Activated naive CD8-positive, alpha-beta T cell treated with anti-CD3 and anti-CD28 coated beads, Interleukin-2, amount 50 U/mL, for 24 hours (primary cell): ENCODE measurements around the gene KDM4B.
A peak's percentile ranks its signal among the peaks of the same experiment; 100 is the strongest.

ENCODE experiments used
- ATAC-seq: fragments of 150-1000 bp; cut with Tn5 transposase; one replicate; pipeline ENCODE4 v1.10.0; 2021
- DNase-seq: peaks from one replicate; pipeline ENCODE4 v3.0.0; 2021
- H3K27ac Mint-ChIP-seq: one replicate; pipeline ENCODE4 v1.8.0; 2021; ENCODE audit warnings: mild to moderate bottlenecking, mixed read lengths
- H3K27me3 Mint-ChIP-seq: one replicate; pipeline ENCODE4 v1.8.0; 2021; ENCODE audit warnings: mixed read lengths
- H3K36me3 Mint-ChIP-seq: one replicate; pipeline ENCODE4 v1.8.0; 2021; ENCODE audit warnings: low read depth, mixed read lengths
- H3K4me1 Mint-ChIP-seq: one replicate; pipeline ENCODE4 v1.8.0; 2021; ENCODE audit warnings: mixed read lengths
- H3K4me3 Mint-ChIP-seq: one replicate; pipeline ENCODE4 v1.8.0; 2021; ENCODE audit warnings: mild to moderate bottlenecking, moderate library complexity, mixed read lengths
- H3K9me3 Mint-ChIP-seq: one replicate; pipeline ENCODE4 v1.8.0; 2021; ENCODE audit warnings: mixed read lengths

The KDM4B gene

GRCh38 chr19:5171711-5172110 lies 202.8 kb downstream of the KDM4B start:
- Mint-ChIP-seq H3K4me3 (no peak overlapping the region), H3K27me3 (peaks cover 2% of the 10 kb centered on the region), H3K36me3 (no peaks in the 10 kb centered on the region), H3K9me3 (no peaks in the 10 kb centered on the region), H3K27ac (no peak overlapping the region), H3K4me1 (peaks cover 8% of the 10 kb centered on the region)
- DNase-seq = no peak
- no peak for ATAC-seq

GRCh38 chr19:5172859-5173630 lies 204.1 kb downstream of the KDM4B start:
- Mint-ChIP-seq H3K4me1 (peaks cover 13% of the 10 kb centered on the region), H3K36me3 (no peaks in the 10 kb centered on the region), H3K9me3 (no peaks in the 10 kb centered on the region), H3K27ac (no peak overlapping the region), H3K4me3 (no peak overlapping the region), H3K27me3 (peaks cover 2% of the 10 kb centered on the region)
- ATAC-seq (peak; percentile 77), DNase-seq (peak; percentile 8)

- Mint-ChIP-seq H3K4me1 (peaks cover 13% of the 10 kb centered on the region), H3K27me3 (peaks cover 2% of the 10 kb centered on the region), H3K4me3 (no peak overlapping the region), H3K36me3 (no peaks in the 10 kb centered on the region), H3K9me3 (no peaks in the 10 kb centered on the region), H3K27ac (no peak overlapping the region)
- ATAC-seq (no peak), DNase-seq (no peak)
These were observed 205.1 kb downstream of the KDM4B start for GRCh38 chr19:5173993-5174392.

GRCh38 chr19:5177745-5178450 lies 209.0 kb downstream of the KDM4B start:
- H3K4me3 Mint-ChIP-seq = no peak overlapping the region

GRCh38 chr19:5178841-5179240 lies 209.9 kb downstream of the KDM4B start:
- H3K4me3 Mint-ChIP-seq = no peak overlapping the region
- ATAC-seq (no peak), DNase-seq (no peak)
- H3K4me1 Mint-ChIP-seq = peaks cover 5% of the 10 kb centered on the region
- H3K27ac Mint-ChIP-seq = no peak overlapping the region
- no peaks in the 10 kb centered on the region for H3K36me3 Mint-ChIP-seq
- no peaks in the 10 kb centered on the region for H3K9me3 Mint-ChIP-seq
- peaks cover 3% of the 10 kb centered on the region for H3K27me3 Mint-ChIP-seq

More at GRCh38 chr19:5177745-5178450, 209.0 kb downstream of the KDM4B start:
- Mint-ChIP-seq H3K4me1 (peaks cover 11% of the 10 kb centered on the region), H3K9me3 (no peaks in the 10 kb centered on the region), H3K36me3 (no peaks in the 10 kb centered on the region), H3K27ac (no peak overlapping the region), H3K27me3 (peaks cover 3% of the 10 kb centered on the region)
- ATAC-seq (no peak), DNase-seq (no peak)

GRCh38 chr19:5179256-5179655 lies 210.3 kb downstream of the KDM4B start:
- ATAC-seq = no peak
- no peak overlapping the region for H3K4me3 Mint-ChIP-seq
- DNase-seq = no peak
- no peak overlapping the region for H3K27ac Mint-ChIP-seq
- H3K4me1 Mint-ChIP-seq = peaks cover 5% of the 10 kb centered on the region
- H3K36me3 Mint-ChIP-seq = no peaks in the 10 kb centered on the region
- peaks cover 3% of the 10 kb centered on the region for H3K27me3 Mint-ChIP-seq
- H3K9me3 Mint-ChIP-seq = no peaks in the 10 kb centered on the region

- H3K9me3 Mint-ChIP-seq = no peaks in the 10 kb centered on the region
- H3K27ac Mint-ChIP-seq = no peak overlapping the region
- peaks cover 5% of the 10 kb centered on the region for H3K4me1 Mint-ChIP-seq
- H3K4me3 Mint-ChIP-seq = no peak overlapping the region
- no peaks in the 10 kb centered on the region for H3K36me3 Mint-ChIP-seq
- DNase-seq (no peak), ATAC-seq (no peak)
- peaks cover 3% of the 10 kb centered on the region for H3K27me3 Mint-ChIP-seq
These were observed 212.4 kb downstream of the KDM4B start for GRCh38 chr19:5181329-5181728.

- DNase-seq = no peak
- no peaks in the 10 kb centered on the region for H3K4me1 Mint-ChIP-seq
- no peak overlapping the region for H3K27ac Mint-ChIP-seq
- no peak for ATAC-seq
- peaks cover 7% of the 10 kb centered on the region for H3K27me3 Mint-ChIP-seq
- H3K4me3 Mint-ChIP-seq = no peak overlapping the region
- H3K36me3 Mint-ChIP-seq = no peaks in the 10 kb centered on the region
- H3K9me3 Mint-ChIP-seq = no peaks in the 10 kb centered on the region
These were observed 213.8 kb downstream of the KDM4B start for GRCh38 chr19:5182751-5183150.

GRCh38 chr19:5183616-5184015 lies 214.7 kb downstream of the KDM4B start:
- Mint-ChIP-seq H3K27me3 (peaks cover 7% of the 10 kb centered on the region), H3K4me3 (no peak overlapping the region)
- no peak for ATAC-seq

GRCh38 chr19:5184930-5185329 lies 216.0 kb downstream of the KDM4B start:
- DNase-seq (no peak), ATAC-seq (no peak)
- peaks cover 2% of the 10 kb centered on the region for H3K4me1 Mint-ChIP-seq
- no peaks in the 10 kb centered on the region for H3K36me3 Mint-ChIP-seq
- H3K27ac Mint-ChIP-seq = no peak overlapping the region
- no peaks in the 10 kb centered on the region for H3K9me3 Mint-ChIP-seq
- H3K27me3 Mint-ChIP-seq = peaks cover 7% of the 10 kb centered on the region
- H3K4me3 Mint-ChIP-seq = no peak overlapping the region

More at GRCh38 chr19:5183616-5184015, 214.7 kb downstream of the KDM4B start:
- Mint-ChIP-seq H3K9me3 (no peaks in the 10 kb centered on the region), H3K4me1 (no peaks in the 10 kb centered on the region), H3K36me3 (no peaks in the 10 kb centered on the region), H3K27ac (no peak overlapping the region)
- DNase-seq = no peak

- Mint-ChIP-seq H3K27ac (no peak overlapping the region), H3K36me3 (no peaks in the 10 kb centered on the region), H3K4me3 (no peak overlapping the region), H3K4me1 (peaks cover 2% of the 10 kb centered on the region), H3K9me3 (no peaks in the 10 kb centered on the region), H3K27me3 (peaks cover 9% of the 10 kb centered on the region)
- DNase-seq (no peak), ATAC-seq (no peak)
These were observed 217.6 kb downstream of the KDM4B start for GRCh38 chr19:5186293-5187050.

GRCh38 chr19:5188548-5189317 lies 219.8 kb downstream of the KDM4B start:
- Mint-ChIP-seq H3K9me3 (no peaks in the 10 kb centered on the region), H3K4me3 (no peak overlapping the region), H3K4me1 (peaks cover 2% of the 10 kb centered on the region), H3K36me3 (no peaks in the 10 kb centered on the region), H3K27me3 (peaks cover 6% of the 10 kb centered on the region), H3K27ac (no peak overlapping the region)
- no peak for DNase-seq
- no peak for ATAC-seq

- DNase-seq (no peak), ATAC-seq (no peak)
- H3K9me3 Mint-ChIP-seq = no peaks in the 10 kb centered on the region
- H3K4me1 Mint-ChIP-seq = peaks cover 2% of the 10 kb centered on the region
- no peaks in the 10 kb centered on the region for H3K36me3 Mint-ChIP-seq
- no peak overlapping the region for H3K27ac Mint-ChIP-seq
- H3K4me3 Mint-ChIP-seq = no peak overlapping the region
- H3K27me3 Mint-ChIP-seq = peaks cover 6% of the 10 kb centered on the region
These were observed 220.3 kb downstream of the KDM4B start for GRCh38 chr19:5189318-5189607.

- peaks cover 6% of the 10 kb centered on the region for H3K27me3 Mint-ChIP-seq
- peaks cover 2% of the 10 kb centered on the region for H3K4me1 Mint-ChIP-seq
- DNase-seq = no peak
- no peak for ATAC-seq
- H3K27ac Mint-ChIP-seq = no peak overlapping the region
- no peaks in the 10 kb centered on the region for H3K9me3 Mint-ChIP-seq
- no peaks in the 10 kb centered on the region for H3K36me3 Mint-ChIP-seq
- no peak overlapping the region for H3K4me3 Mint-ChIP-seq
These were observed 222.2 kb downstream of the KDM4B start for GRCh38 chr19:5191091-5191490.
